Measurements from ENCODE around the gene CRTC1. TPM values are rescaled to one million over a fixed set of nuclear protein-coding genes. Genes with fewer than 3 reads are reported as not detected.

Gene CRTC1
- total RNA-seq, 4 donors from 2014 or later = 1.8 to 3.6 (median 2.1) TPM

DNA sequence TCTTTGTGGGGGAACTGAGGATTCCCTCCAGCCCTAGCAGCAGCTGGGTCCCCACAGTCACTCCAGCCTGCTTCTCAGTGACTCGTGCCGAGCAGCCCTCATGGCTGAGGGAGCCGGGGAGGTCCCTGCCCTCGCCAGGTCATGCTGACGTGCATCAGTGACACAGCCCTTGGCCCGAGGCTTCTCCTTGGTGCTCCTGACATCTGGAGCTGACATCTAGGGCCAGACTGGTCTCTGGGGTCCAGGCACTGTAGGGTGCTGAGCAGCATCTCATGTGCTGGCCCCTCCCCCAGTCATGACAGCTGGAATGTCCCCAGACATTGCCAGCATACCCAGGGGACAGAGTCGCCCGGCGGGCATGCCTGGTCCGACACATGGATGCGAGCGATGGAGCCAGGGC is 93.3 kb downstream of the CRTC1 start:
- DNase-seq = no peak
- WGBS, 2 donors = 40% methylated on average over 2 of the region's 12 CpGs; no CpG with 5 or more reads in 1 of the 2 donors

DNA sequence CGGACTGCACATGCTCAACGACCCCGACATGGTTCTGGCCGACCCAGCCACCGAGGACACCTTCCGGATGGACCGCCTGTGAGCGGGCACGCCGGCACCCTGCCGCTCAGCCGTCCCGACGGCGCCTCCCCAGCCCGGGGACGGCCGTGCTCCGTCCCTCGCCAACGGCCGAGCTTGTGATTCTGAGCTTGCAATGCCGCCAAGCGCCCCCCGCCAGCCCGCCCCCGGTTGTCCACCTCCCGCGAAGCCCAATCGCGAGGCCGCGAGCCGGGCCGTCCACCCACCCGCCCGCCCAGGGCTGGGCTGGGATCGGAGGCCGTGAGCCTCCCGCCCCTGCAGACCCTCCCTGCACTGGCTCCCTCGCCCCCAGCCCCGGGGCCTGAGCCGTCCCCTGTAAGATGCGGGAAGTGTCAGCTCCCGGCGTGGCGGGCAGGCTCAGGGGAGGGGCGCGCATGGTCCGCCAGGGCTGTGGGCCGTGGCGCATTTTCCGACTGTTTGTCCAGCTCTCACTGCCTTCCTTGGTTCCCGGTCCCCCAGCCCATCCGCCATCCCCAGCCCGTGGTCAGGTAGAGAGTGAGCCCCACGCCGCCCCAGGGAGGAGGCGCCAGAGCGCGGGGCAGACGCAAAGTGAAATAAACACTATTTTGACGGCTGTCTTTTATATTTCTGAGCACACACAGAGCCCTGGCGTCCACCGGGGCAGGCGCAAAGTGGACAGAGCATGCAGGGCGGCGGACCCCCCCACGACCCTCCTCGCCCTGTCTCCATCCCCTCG is 94.0 kb downstream of the CRTC1 start:
- DNase-seq = no peak
- H3K4me3 ChIP-seq = peak overlapping the region in 1 of 4 donors; percentile 11
- TF ChIP-seq, protein P1, sequence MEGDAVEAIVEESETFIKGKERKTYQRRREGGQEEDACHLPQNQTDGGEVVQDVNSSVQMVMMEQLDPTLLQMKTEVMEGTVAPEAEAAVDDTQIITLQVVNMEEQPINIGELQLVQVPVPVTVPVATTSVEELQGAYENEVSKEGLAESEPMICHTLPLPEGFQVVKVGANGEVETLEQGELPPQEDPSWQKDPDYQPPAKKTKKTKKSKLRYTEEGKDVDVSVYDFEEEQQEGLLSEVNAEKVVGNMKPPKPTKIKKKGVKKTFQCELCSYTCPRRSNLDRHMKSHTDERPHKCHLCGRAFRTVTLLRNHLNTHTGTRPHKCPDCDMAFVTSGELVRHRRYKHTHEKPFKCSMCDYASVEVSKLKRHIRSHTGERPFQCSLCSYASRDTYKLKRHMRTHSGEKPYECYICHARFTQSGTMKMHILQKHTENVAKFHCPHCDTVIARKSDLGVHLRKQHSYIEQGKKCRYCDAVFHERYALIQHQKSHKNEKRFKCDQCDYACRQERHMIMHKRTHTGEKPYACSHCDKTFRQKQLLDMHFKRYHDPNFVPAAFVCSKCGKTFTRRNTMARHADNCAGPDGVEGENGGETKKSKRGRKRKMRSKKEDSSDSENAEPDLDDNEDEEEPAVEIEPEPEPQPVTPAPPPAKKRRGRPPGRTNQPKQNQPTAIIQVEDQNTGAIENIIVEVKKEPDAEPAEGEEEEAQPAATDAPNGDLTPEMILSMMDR (IDR thresholded peaks at IDR 0.05) = no peak
- no peak for TF ChIP-seq POLR2A (IDR thresholded peaks at IDR 0.05)
- H3K36me3 ChIP-seq = no peaks in the 10 kb centered on the region
- intact Hi-C loops (cut with DNase I) = no loop called here
- H3K9me3 ChIP-seq = no peaks in the 10 kb centered on the region
- peaks cover 0 to 10% (median 0%) of the 10 kb centered on the region in 3 donors for H3K4me1 ChIP-seq
- 84 to 91% methylated on average over 13 to 17 of the region's 71 CpGs for WGBS, 2 donors
- H3K27ac ChIP-seq = no peak overlapping the region
- peaks cover 0 to 65% (median 0%) of the 10 kb centered on the region in 4 donors for H3K27me3 ChIP-seq

More for the DNA sequence above, 93.3 kb downstream of the CRTC1 start:
- intact Hi-C loops (cut with DNase I) = no loop called here
- Histone ChIP-seq H3K36me3 (no peaks in the 10 kb centered on the region), H3K4me3 (no peak overlapping the region), H3K4me1 (peaks cover 0 to 12% (median 0%) of the 10 kb centered on the region in 3 donors), H3K27ac (no peak overlapping the region), H3K9me3 (no peaks in the 10 kb centered on the region), H3K27me3 (peaks cover 0 to 65% (median 0%) of the 10 kb centered on the region in 4 donors)
- TF ChIP-seq, protein P1 (IDR thresholded peaks at IDR 0.05) = no peak
- no peak for TF ChIP-seq POLR2A (IDR thresholded peaks at IDR 0.05)

DNA sequence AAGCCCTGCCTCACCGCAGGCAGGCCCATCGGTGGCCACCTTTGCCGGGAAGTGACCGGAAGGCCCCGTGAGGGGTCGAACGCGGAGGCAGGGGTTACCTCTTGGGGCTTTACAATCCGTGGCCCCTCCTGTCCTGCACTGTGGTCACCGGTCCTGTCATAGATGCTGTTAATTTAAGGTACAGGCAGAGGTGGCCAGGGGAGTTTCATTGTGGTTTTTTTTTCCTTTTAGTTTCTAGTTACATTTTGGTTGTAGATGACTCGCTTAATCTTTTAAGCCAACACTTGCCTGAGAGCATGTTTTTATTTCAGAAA is 94.6 kb downstream of the CRTC1 start:
- no peak for DNase-seq
- no peak overlapping the region for H3K4me3 ChIP-seq
- intact Hi-C loops (cut with DNase I) = no loop called here
- peaks cover 0 to 4% (median 0%) of the 10 kb centered on the region in 3 donors for H3K4me1 ChIP-seq
- no peak for TF ChIP-seq POLR2A (IDR thresholded peaks at IDR 0.05)
- TF ChIP-seq, protein P1 (IDR thresholded peaks at IDR 0.05) = no peak
- no peak overlapping the region for H3K27ac ChIP-seq
- peaks cover 0 to 63% (median 0%) of the 10 kb centered on the region in 4 donors for H3K27me3 ChIP-seq
- WGBS, 2 donors = 57 to 59% methylated on average over 3 to 7 of the region's 11 CpGs
- no peaks in the 10 kb centered on the region for H3K36me3 ChIP-seq
- H3K9me3 ChIP-seq = no peaks in the 10 kb centered on the region

DNA sequence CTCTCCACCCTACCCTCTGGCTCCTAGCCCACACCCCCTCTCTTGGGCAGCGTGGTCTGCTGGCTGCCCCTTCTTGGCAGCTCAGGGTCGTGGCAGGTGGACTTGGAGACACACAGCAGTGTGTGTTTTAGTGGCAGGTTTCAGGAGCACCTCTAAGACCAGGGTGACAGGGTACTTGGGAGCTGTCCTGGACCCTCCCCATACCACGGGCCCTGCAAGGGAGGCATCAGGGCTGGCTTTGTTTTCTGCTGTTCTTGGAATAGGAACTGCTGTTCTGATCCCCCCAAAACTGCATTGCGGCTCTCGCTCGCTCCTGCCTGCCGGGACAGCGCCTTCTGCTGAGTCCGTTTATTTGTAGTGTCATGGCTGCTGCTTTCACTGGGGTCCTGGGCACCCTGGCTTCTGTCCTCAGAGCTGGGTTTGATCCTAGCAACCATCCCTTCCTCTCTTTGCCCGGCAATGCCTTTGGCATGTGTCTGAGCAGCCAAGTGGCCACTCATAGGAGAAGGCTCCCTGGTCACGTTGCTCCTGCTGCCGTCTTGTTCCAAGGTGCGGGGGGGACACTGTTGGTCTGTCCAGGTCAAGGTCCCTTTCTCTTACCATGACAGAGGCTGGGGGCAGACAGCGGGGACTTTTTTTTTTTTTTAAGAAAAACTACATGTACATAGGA is 95.5 kb downstream of the CRTC1 start:
- Histone ChIP-seq H3K4me3 (no peak overlapping the region), H3K27ac (no peak overlapping the region), H3K9me3 (no peaks in the 10 kb centered on the region), H3K4me1 (no peaks in the 10 kb centered on the region), H3K36me3 (no peaks in the 10 kb centered on the region), H3K27me3 (peaks cover 0 to 58% (median 0%) of the 10 kb centered on the region in 4 donors)
- intact Hi-C loops (cut with DNase I) = no loop called here
- no peak for DNase-seq
- WGBS, 2 donors = 70 to 77% methylated on average over 6 to 12 of the region's 14 CpGs
- no peak for TF ChIP-seq POLR2A (IDR thresholded peaks at IDR 0.05)
- TF ChIP-seq, protein P1 (IDR thresholded peaks at IDR 0.05) = no peak

DNA sequence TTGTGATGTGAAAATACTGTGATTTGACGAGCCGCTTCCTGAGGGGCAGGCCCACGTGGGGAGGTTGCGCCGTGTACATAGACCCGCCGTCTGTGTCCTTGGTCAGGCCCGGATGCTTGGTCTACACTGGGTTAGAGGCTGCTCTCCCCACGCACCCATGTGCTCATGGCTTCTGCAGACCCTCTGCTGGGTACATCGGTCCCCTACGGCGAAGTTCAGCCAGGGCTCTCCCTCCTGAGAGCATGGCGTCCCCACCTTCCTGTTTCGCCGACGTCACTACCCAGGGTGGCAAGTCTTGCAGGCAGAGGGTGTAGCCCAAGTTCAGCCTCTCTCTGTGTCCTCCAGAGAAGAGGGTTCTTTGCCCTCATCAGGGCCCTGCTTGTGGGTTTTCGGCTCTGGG is 96.6 kb downstream of the CRTC1 start:
- H3K27ac ChIP-seq = no peak overlapping the region
- peaks cover 0 to 3% (median under 1%) of the 10 kb centered on the region in 3 donors for H3K4me1 ChIP-seq
- WGBS, 2 donors = 80 to 95% methylated on average over 4 to 13 of the region's 17 CpGs
- no peaks in the 10 kb centered on the region for H3K9me3 ChIP-seq
- DNase-seq = no peak
- H3K4me3 ChIP-seq = no peak overlapping the region
- TF ChIP-seq, protein P1 (IDR thresholded peaks at IDR 0.05) = no peak
- no peaks in the 10 kb centered on the region for H3K36me3 ChIP-seq
- H3K27me3 ChIP-seq = peaks cover 0 to 65% (median 0%) of the 10 kb centered on the region in 4 donors
- intact Hi-C loops (cut with DNase I) = no loop called here
